Stimulated activated CD8-positive, alpha-beta memory T cell treated with anti-CD3 and anti-CD28 coated beads, Interleukin-7, amount 100 ng/mL, for 48 hours (primary cell): ENCODE results near the gene ORAI3.

Experiments used
- DNase-seq, 2 donors: peaks; one replicate each; pipeline ENCODE4 v3.0.0-alpha.2; 2020; ENCODE audit warnings: low read depth in 1 of 2; ENCODE audit errors: extremely low read depth in 1 of 2

Gene ORAI3

GRCh38 chr16:30987581-30988190 is 38.8 kb downstream of the ORAI3 start:
- DNase-seq: no peak

- DNase-seq: no peak
Observed at GRCh38 chr16:30989469-30990047, 40.7 kb downstream of the ORAI3 start.

- DNase-seq: no peak
Observed at GRCh38 chr16:30990105-30990504, 41.2 kb downstream of the ORAI3 start.

- no peak for DNase-seq
Observed at GRCh38 chr16:30991052-30991451, 42.2 kb downstream of the ORAI3 start.

GRCh38 chr16:30992276-30992780 is 43.5 kb downstream of the ORAI3 start:
- no peak for DNase-seq

- no peak for DNase-seq
Observed at GRCh38 chr16:30992931-30993816, 44.3 kb downstream of the ORAI3 start.

GRCh38 chr16:30995927-30996323 is 47.1 kb downstream of the ORAI3 start:
- no peak for DNase-seq

- DNase-seq: no peak
Observed at GRCh38 chr16:30996324-30996984, 47.6 kb downstream of the ORAI3 start.

- DNase-seq: peak; percentile 63 to 77
Observed at GRCh38 chr16:30996985-30997724, 48.3 kb downstream of the ORAI3 start.

GRCh38 chr16:30997725-30998711 is 49.1 kb downstream of the ORAI3 start:
- DNase-seq: no peak

- DNase-seq: no peak
Observed at GRCh38 chr16:30998852-30999761, 50.2 kb downstream of the ORAI3 start.

GRCh38 chr16:31000671-31001382 is 52.0 kb downstream of the ORAI3 start:
- no peak for DNase-seq

GRCh38 chr16:31001507-31002249 is 52.8 kb downstream of the ORAI3 start:
- no peak for DNase-seq

GRCh38 chr16:31002250-31002700 is 53.4 kb downstream of the ORAI3 start:
- DNase-seq: no peak

GRCh38 chr16:31002862-31003341 is 54.0 kb downstream of the ORAI3 start:
- no peak for DNase-seq

GRCh38 chr16:31003744-31004143 is 54.9 kb downstream of the ORAI3 start:
- no peak for DNase-seq
